Fibroblast of the aortic adventitia (primary cell): ENCODE results near the gene STAC2. TPM values are rescaled to one million over a fixed set of nuclear protein-coding genes. Genes with fewer than 3 reads are reported as not detected.

Experiments used
- DNase-seq: peaks from one replicate; pipeline ENCODE4 v3.0.0-alpha.2; 2010; ENCODE audit warnings: low read depth
- H3K4me3 ChIP-seq: 2 replicates; pipeline ENCODE4 v1.5.1; 2011; ENCODE audit warnings: low read depth, mild to moderate bottlenecking, control low read depth, low read length, moderate library complexity
- total RNA-seq: library from RNA; depleted of rRNA; stranded (reverse); fragments of >200 nt; gene quantifications from 2 replicates; pipeline ENCODE4 v1.2.3, GENCODE V29; 2012; ENCODE audit warnings: low replicate concordance
- TF ChIP-seq, protein P1 (sequence below): IDR thresholded peaks from 2 replicates; pipeline ENCODE4 v1.5.1; 2011; ENCODE audit warnings: mild to moderate bottlenecking, low read length, control low read depth, inconsistent platforms; ENCODE audit not compliant: insufficient read depth

STAC2 gene, protein sequence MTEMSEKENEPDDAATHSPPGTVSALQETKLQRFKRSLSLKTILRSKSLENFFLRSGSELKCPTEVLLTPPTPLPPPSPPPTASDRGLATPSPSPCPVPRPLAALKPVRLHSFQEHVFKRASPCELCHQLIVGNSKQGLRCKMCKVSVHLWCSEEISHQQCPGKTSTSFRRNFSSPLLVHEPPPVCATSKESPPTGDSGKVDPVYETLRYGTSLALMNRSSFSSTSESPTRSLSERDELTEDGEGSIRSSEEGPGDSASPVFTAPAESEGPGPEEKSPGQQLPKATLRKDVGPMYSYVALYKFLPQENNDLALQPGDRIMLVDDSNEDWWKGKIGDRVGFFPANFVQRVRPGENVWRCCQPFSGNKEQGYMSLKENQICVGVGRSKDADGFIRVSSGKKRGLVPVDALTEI
- total RNA-seq = 0.18 TPM in 1 of 2 replicates, not detected in the other

DNA sequence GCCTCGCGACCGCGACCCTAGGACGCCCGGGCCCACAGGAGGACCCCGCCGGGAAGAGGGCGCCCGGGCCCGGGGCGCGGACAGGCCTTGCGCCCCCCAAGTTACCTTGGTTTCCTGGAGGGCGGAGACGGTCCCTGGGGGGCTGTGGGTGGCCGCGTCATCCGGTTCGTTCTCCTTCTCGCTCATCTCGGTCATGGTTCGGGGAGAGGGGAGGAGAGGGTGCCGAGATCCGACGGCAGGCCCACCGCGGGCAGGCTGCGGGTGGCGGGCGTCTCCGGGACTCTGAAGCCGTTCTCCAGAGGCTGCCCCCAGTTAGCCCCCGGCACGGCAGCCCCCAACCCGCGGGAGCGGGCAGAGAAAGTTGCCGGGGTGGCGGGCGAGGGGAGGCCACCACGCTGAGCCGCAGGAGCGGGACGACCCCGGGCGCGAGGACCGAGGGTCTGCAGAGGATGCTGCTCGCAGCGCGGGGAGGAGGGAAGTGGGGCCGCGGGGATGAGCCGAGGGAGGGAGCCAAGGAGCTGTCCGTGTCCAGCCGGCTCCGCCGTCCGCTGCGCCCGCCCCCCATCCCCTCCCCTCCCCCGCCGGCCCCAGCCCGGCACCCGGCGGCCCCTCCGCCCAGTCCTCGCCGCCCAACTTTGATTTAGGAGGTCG is at the start of gene STAC2:
TSS of gene STAC2 (minus strand) at position 638 of the 651 bp plus-strand sequence. CDS start at position 195, 443 bp downstream.
- H3K4me3 ChIP-seq = peak within 1 kb of the TSS; percentile 48
- no peak for DNase-seq
- TF ChIP-seq, protein P1, sequence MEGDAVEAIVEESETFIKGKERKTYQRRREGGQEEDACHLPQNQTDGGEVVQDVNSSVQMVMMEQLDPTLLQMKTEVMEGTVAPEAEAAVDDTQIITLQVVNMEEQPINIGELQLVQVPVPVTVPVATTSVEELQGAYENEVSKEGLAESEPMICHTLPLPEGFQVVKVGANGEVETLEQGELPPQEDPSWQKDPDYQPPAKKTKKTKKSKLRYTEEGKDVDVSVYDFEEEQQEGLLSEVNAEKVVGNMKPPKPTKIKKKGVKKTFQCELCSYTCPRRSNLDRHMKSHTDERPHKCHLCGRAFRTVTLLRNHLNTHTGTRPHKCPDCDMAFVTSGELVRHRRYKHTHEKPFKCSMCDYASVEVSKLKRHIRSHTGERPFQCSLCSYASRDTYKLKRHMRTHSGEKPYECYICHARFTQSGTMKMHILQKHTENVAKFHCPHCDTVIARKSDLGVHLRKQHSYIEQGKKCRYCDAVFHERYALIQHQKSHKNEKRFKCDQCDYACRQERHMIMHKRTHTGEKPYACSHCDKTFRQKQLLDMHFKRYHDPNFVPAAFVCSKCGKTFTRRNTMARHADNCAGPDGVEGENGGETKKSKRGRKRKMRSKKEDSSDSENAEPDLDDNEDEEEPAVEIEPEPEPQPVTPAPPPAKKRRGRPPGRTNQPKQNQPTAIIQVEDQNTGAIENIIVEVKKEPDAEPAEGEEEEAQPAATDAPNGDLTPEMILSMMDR = no peak

DNA sequence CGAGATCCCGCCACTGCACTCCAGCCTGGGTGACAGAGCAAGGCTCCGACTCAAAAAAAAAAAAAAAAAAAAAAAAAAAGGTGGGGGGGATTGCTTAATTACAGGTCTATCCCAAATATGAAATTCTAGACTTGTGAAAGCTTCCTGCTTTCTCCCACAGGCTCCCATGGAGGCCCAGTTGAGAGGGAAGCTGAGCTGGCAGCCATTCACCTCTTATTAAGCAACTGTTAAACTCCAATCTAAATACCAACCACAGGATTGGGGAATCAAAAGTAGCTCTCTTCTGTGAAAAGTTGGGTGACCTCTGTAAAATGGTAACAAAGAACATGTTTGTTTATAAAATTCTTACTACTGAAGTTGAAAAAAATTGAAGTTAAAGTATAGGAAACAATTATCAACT is 45.8 kb upstream of the STAC2 start:
- peak; percentile 67 for DNase-seq
- TF ChIP-seq, protein P1 = no peak
- no peak overlapping the region for H3K4me3 ChIP-seq

DNA sequence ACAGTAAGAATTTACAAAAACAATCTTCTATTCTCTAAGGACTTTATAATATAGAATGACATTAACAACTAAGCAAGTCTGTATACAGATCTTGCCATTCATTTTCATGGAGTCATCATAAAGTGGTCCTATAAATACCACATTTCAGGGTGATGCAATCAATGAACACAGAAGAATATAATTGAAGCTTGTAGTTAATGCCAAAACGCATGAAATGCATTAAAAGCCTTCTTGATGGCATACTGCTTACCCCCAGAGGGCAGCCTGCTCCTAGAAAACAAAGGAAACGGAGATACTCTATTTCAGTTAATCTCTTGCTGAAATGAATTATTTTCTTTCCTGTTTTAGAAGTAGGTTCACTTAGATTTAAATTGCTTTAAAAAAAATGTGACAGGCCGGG is 45.2 kb upstream of the STAC2 start:
- TF ChIP-seq, protein P1 = peak; percentile 81
- DNase-seq = peak; percentile 95
- no peak overlapping the region for H3K4me3 ChIP-seq

DNA sequence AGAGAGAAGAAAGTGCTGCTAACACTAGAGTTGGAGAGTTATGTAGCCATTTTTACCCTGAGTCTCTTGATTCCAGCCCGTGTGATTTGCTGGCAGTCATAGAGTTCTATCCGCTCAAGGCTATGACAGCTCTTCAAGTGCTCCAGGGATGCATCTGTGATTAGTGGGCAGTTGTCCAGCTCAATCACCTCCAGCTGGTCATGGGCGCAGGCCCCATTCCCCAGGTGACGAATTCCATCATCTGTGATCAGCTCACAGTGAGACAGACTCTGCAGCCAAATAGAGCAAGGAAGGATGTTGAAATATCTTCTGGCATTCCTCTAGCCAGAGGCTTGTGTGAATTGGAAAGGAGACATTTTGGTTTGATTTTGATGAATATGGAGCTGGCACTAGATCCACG is 38.4 kb upstream of the STAC2 start:
- no peak overlapping the region for H3K4me3 ChIP-seq
- DNase-seq = peak; percentile 70
- TF ChIP-seq, protein P1 = no peak

DNA sequence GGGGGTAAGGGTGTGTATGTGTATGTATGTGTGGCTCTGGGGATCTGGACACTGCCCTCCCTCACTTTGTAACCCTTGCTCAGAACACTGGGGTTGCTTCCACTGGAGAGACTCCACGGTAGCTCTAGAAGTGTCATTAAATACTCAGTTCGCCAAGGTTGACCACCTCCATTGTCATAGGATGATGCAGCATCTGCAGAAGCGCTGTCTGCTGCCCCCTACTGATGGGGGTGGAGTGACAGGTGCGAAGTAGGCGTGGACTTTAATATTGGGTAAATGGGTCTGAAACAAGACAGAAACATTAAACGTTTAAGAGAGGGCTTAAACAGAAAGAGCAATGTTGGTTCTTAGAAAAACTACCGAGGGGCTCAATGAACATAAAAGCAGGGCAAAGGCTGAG is 35.5 kb upstream of the STAC2 start:
- DNase-seq = no peak
- no peak overlapping the region for H3K4me3 ChIP-seq
- TF ChIP-seq, protein P1 = peak; percentile 10

DNA sequence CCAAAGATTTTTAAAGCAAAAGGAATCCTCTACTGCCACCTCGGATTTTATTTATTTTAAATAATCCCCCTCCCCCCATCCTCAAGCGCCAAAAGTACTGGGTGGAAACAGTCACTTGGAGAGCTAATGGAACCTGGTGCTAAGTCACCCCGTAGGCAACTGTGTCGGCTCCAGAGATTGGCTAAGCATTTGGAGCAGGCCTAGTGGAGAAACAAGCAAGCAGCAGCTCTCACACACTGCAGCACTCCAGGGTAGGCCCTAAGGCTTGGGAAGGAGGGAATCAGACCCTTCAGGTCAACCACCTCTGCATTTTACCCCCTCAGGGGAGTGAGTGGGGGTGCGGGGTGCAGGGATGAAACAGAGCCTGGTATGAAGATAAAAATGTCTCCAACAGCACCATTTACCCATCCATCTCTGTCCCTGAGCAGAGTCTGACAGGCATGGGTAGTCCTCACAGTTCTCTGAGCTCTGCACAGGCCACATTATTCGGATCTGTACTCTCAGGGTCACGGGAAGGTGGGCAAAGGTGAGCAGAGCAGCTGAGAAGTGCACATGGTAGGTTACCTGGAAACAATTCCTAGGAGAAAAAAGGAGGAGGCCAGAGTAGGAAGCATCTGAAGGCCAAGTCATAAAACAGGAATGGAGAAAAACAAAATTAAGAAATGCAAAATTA is 27.2 kb upstream of the STAC2 start:
- TF ChIP-seq, protein P1 = no peak
- no peak overlapping the region for H3K4me3 ChIP-seq
- DNase-seq = no peak
